Hepatocyte (in vitro differentiated cells): ENCODE data around the gene HNRNPA1. TPM values are rescaled to one million over a fixed set of nuclear protein-coding genes. Genes with fewer than 3 reads are reported as not detected.
"Not testable (repeated sequence)": the region's sequence is repeated elsewhere in the genome, so short reads cannot be mapped to it uniquely, and the experiment has no call there.

Experiments used
- DNase-seq: peaks from one replicate; pipeline ENCODE4 v3.0.0-alpha.2; 2016; ENCODE audit warnings: low spot score
- H2AFZ ChIP-seq: fragments of 200-600 bp; sonication (generic); 2 replicates; pipeline ENCODE4 v1.6.0; 2016; ENCODE audit warnings: antibody characterized with exemption, mild to moderate bottlenecking
- H3K27ac ChIP-seq: fragments of 200-600 bp; sonication (generic); 2 replicates; pipeline ENCODE4 v1.5.1; 2016; ENCODE audit warnings: mild to moderate bottlenecking
- H3K27me3 ChIP-seq: fragments of 200-600 bp; sonication (generic); 2 replicates; pipeline ENCODE4 v1.6.1; 2016
- H3K36me3 ChIP-seq: fragments of 200-600 bp; sonication (generic); replicated peaks from 2 replicates; pipeline ENCODE4 v1.5.1; 2016; ENCODE audit warnings: low read depth; ENCODE audit not compliant: insufficient read depth
- H3K4me1 ChIP-seq: fragments of 200-600 bp; sonication (generic); 2 replicates; pipeline ENCODE4 v1.5.1; 2016; ENCODE audit warnings: mild to moderate bottlenecking, moderate library complexity; ENCODE audit not compliant: insufficient read depth
- H3K4me2 ChIP-seq: fragments of 200-600 bp; sonication (generic); 2 replicates; pipeline ENCODE4 v1.6.0; 2016
- H3K4me3 ChIP-seq: fragments of 200-600 bp; sonication (generic); 2 replicates; pipeline ENCODE4 v1.5.1; 2016; ENCODE audit warnings: mild to moderate bottlenecking
- H3K79me2 ChIP-seq: fragments of 200-600 bp; sonication (generic); 2 replicates; pipeline ENCODE4 v1.6.0; 2017; ENCODE audit warnings: mild to moderate bottlenecking
- H3K9me2 ChIP-seq: fragments of 200-600 bp; sonication (generic); replicated peaks from 2 replicates; pipeline ENCODE4 v1.6.0; 2017; ENCODE audit warnings: mild to moderate bottlenecking; ENCODE audit not compliant: insufficient read depth
- H3K9me3 ChIP-seq: fragments of 200-600 bp; sonication (generic); 2 replicates; pipeline ENCODE4 v1.5.1; 2016; ENCODE audit warnings: low read depth, mild to moderate bottlenecking
- H4K20me1 ChIP-seq: fragments of 200-600 bp; sonication (generic); 2 replicates; pipeline ENCODE4 v1.6.0; 2016; ENCODE audit warnings: mild to moderate bottlenecking; ENCODE audit not compliant: insufficient read depth, poor library complexity, severe bottlenecking
- CTCF ChIP-seq: fragments of 200-600 bp; sonication (generic); IDR thresholded peaks from 2 replicates; pipeline ENCODE4 v1.5.1; 2016; ENCODE audit warnings: antibody characterized with exemption, mild to moderate bottlenecking; ENCODE audit not compliant: poor library complexity
- EZH2 ChIP-seq: fragments of 200-600 bp; sonication (generic); IDR thresholded peaks from 2 replicates; pipeline ENCODE4 v1.6.1; 2016; ENCODE audit warnings: antibody characterized with exemption, mild to moderate bottlenecking, borderline replicate concordance
- EZH2phosphoT487 ChIP-seq: fragments of 200-600 bp; sonication (generic); IDR thresholded peaks from one replicate; pipeline ENCODE4 v1.6.1; 2018; ENCODE audit warnings: antibody characterized with exemption, mild to moderate bottlenecking, low read depth, moderate library complexity; ENCODE audit not compliant: unreplicated experiment, severe bottlenecking
- WGBS: methylation state at CpG from one replicate; pipeline ENCODE4 v1.1.6; 2016; ENCODE audit warnings: low lambda C conversion rate; ENCODE audit errors: missing lambda C conversion rate; 5-methylcytosine and 5-hydroxymethylcytosine counted together
- polyA plus RNA-seq: library from polyadenylated mRNA; unstranded; fragments of >200 nt; fragmentation: Nextera tagmentation; extraction: Ambion mirVana; gene quantifications from 2 replicates; pipeline ENCODE4 v1.2.1, GENCODE V29; 2016
- total RNA-seq: library from RNA; depleted of rRNA; stranded (reverse); fragments of >200 nt; gene quantifications from 2 replicates; pipeline ENCODE4 v1.2.3, GENCODE V29; 2014

HNRNPA1 gene
- total and polyA plus RNA-seq, 2 experiments from 2014 or later, result 467 to 482 TPM

GRCh38 chr12:54279227-54279631 lies 1.3 kb upstream of the HNRNPA1 start:
- peak overlapping the region; percentile 87 for H3K27ac ChIP-seq
- H3K4me1 ChIP-seq, result peaks cover 30% of the 10 kb centered on the region
- H3K9me2 ChIP-seq, result no peaks in the 10 kb centered on the region
- 2% methylated on average over 18 of the region's 19 CpGs for WGBS
- no peaks in the 10 kb centered on the region for H3K36me3 ChIP-seq
- peak overlapping the region; percentile 3 for H2AFZ ChIP-seq
- peaks cover 32% of the 10 kb centered on the region for H4K20me1 ChIP-seq
- H3K9me3 ChIP-seq, result no peaks in the 10 kb centered on the region
- TF ChIP-seq EZH2phosphoT487 (no peak), EZH2 (no peak), CTCF (no peak)
- H3K27me3 ChIP-seq, result no peaks in the 10 kb centered on the region
- DNase-seq, result no peak
- peak overlapping the region; percentile 50 for H3K4me3 ChIP-seq
- H3K4me2 ChIP-seq, result peak overlapping the region; percentile 79
- peaks cover 82% of the 10 kb centered on the region for H3K79me2 ChIP-seq

- no peaks in the 10 kb centered on the region for H3K27me3 ChIP-seq
- TF ChIP-seq EZH2phosphoT487, result no peak
- no peaks in the 10 kb centered on the region for H3K9me3 ChIP-seq
- peaks cover 36% of the 10 kb centered on the region for H4K20me1 ChIP-seq
- peak within 1 kb of the TSS; percentile 94 for H3K4me2 ChIP-seq
- H3K79me2 ChIP-seq, result peaks cover 78% of the 10 kb centered on the region
- H3K9me2 ChIP-seq, result no peaks in the 10 kb centered on the region
- peaks cover 31% of the 10 kb centered on the region for H3K4me1 ChIP-seq
- peak within 1 kb of the TSS; percentile 58 for H3K4me3 ChIP-seq
- no peaks in the 10 kb centered on the region for H3K36me3 ChIP-seq
- DNase-seq, result peak; percentile 100
- peak within 1 kb of the TSS; percentile 3 for H2AFZ ChIP-seq
- H3K27ac ChIP-seq, result peak within 1 kb of the TSS; percentile 92
- WGBS, result 1% methylated on average over 47 of the region's 49 CpGs
These were observed 676 bp upstream of the HNRNPA1 start, which contains the start of gene CBX5 for GRCh38 chr12:54279632-54280467. Gene CBX5, minus strand, starts transcription at chr12:54280122. Its CDS starts 22,472 bp downstream, at chr12:54257650.

GRCh38 chr12:54281261-54281638 lies 724 bp downstream of the HNRNPA1 start:
- H3K4me2 ChIP-seq, result peak overlapping the region; percentile 94
- H3K27me3 ChIP-seq, H2AFZ ChIP-seq, H3K9me2 ChIP-seq, DNase-seq, H3K9me3 ChIP-seq, H3K36me3 ChIP-seq: not testable (repeated sequence)
- H3K4me1 ChIP-seq, result peaks cover 42% of the 10 kb centered on the region
- H3K4me3 ChIP-seq, result peak overlapping the region; percentile 58
- H4K20me1 ChIP-seq, result peaks cover 49% of the 10 kb centered on the region
- peaks cover 72% of the 10 kb centered on the region for H3K79me2 ChIP-seq
- WGBS, result 3% methylated on average over 10 of the region's 10 CpGs
- H3K27ac ChIP-seq, result peak overlapping the region; percentile 92

GRCh38 chr12:54281694-54282093 lies 1.2 kb downstream of the HNRNPA1 start:
- H3K9me2 ChIP-seq, H3K9me3 ChIP-seq, H2AFZ ChIP-seq, H3K27me3 ChIP-seq, DNase-seq, H3K36me3 ChIP-seq: not testable (repeated sequence)
- Histone ChIP-seq H3K4me3 (peak overlapping the region; percentile 58), H3K27ac (peak overlapping the region; percentile 92), H3K4me1 (peaks cover 44% of the 10 kb centered on the region), H3K79me2 (peaks cover 68% of the 10 kb centered on the region), H3K4me2 (peak overlapping the region; percentile 94), H4K20me1 (peaks cover 53% of the 10 kb centered on the region)
- WGBS, result 7% methylated on average over 4 of the region's 4 CpGs
